GM10266 (cell line): Measurements from ENCODE around the gene SAYSD1.

Source experiments
- DNase-seq: peaks from one replicate; pipeline ENCODE4 v3.0.0; 2012; ENCODE audit errors: extremely low spot score
- TF ChIP-seq, protein P1 (sequence below): IDR thresholded peaks from 2 replicates; pipeline ENCODE4 v1.5.1; 2012; ENCODE audit warnings: mild to moderate bottlenecking, low read depth; ENCODE audit not compliant: control insufficient read depth, insufficient read depth; ENCODE audit errors: missing control alignments

SAYSD1 gene

DNA sequence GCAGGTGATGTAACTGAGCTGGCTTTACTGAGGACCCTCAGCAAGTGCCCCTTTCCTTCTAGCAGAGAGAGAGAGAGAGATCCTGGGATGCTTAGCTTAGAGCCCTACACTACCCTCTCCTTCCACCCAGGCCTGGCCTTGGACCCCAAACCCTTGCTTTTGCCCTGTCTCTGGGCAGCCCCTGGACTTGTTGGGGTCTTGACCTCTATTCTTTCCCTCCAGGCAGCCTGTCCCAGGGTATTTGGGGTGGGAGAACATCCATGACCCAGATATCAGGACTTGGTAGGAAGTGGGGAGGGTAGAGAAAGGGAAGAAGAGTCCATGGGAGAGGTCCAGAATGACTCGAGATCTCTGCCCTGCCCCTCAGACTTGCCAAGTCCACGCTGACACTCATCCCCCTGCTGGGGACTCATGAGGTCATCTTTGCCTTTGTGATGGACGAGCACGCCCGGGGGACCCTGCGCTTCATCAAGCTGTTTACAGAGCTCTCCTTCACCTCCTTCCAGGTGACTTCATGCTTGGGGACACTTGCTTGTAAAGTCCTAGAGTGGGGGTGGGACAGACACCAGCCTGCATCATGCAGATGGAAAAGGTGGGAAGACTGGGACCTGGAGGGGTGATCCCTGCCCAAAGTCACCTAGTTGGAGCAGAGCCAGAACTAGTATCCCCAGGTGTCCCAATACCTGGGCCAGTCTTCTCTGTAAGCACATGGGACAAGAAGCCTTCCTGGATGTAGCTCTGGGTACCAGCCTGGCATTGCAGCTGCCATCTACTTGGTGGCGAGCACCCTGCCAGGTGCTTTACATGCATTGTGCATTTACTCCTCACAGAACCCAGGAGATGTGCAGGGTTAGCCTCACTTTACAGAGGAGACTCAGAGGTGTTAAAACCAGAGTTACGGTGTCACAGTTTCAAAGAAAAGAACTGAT lies 35.5 kb downstream of the SAYSD1 start:
- TF ChIP-seq, protein P1, sequence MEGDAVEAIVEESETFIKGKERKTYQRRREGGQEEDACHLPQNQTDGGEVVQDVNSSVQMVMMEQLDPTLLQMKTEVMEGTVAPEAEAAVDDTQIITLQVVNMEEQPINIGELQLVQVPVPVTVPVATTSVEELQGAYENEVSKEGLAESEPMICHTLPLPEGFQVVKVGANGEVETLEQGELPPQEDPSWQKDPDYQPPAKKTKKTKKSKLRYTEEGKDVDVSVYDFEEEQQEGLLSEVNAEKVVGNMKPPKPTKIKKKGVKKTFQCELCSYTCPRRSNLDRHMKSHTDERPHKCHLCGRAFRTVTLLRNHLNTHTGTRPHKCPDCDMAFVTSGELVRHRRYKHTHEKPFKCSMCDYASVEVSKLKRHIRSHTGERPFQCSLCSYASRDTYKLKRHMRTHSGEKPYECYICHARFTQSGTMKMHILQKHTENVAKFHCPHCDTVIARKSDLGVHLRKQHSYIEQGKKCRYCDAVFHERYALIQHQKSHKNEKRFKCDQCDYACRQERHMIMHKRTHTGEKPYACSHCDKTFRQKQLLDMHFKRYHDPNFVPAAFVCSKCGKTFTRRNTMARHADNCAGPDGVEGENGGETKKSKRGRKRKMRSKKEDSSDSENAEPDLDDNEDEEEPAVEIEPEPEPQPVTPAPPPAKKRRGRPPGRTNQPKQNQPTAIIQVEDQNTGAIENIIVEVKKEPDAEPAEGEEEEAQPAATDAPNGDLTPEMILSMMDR = no peak
- no peak for DNase-seq

DNA sequence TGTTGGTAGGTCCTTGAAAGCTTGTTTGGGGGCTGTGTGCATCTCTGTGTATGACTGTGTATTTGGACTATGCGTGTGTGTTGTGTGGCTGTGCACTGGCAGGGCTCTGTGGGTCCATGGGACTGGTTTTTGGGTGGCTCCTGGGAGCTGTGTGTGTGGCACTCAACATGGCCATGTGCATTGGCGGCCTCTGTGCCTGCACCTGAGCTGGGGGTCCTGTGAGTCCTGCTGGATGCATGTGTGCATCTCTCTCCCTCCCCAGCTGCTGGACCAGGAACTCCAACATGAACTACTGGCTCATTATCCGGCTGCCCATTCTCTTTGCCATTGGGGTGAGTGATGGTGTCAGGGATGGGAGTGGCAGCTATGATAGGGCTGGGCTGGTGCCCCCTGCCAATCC lies 36.3 kb downstream of the SAYSD1 start:
- TF ChIP-seq, protein P1 = no peak
- DNase-seq = no peak

DNA sequence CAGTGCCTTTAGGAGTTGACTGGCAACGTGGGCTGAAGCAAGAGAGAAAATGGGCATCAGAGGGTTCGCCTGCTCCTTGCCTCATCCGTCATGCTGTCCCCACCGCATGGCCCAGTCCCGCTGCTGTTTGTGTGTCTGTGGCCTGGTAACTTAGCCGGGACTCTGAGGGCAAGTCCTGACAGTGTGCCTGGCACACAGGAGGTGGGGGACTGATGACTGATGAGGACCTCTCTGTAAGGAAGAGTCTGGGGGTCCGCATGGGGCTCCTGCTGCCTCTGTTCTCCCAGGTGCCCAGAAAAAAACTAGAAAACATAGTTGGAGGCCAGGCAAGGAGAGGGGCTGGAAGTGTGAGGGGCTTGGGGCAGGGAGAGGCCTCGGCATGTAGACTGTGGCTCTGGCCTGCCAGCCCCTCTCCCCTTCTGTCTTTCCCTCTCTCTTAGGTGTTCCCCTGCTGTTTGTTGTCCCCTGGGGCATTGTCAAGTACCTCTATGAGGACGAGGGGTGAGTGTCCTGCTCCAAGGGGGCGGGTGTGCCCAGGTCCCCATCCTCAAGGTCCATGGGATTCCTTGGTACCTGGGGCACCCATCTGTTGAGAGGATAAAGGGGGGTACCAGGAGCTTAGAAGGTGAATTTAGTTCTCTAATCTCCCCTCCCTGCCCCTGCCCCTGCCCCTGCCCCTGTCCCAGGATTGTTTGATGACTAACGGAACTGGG lies 36.9 kb downstream of the SAYSD1 start:
- no peak for DNase-seq
- TF ChIP-seq, protein P1 = no peak

DNA sequence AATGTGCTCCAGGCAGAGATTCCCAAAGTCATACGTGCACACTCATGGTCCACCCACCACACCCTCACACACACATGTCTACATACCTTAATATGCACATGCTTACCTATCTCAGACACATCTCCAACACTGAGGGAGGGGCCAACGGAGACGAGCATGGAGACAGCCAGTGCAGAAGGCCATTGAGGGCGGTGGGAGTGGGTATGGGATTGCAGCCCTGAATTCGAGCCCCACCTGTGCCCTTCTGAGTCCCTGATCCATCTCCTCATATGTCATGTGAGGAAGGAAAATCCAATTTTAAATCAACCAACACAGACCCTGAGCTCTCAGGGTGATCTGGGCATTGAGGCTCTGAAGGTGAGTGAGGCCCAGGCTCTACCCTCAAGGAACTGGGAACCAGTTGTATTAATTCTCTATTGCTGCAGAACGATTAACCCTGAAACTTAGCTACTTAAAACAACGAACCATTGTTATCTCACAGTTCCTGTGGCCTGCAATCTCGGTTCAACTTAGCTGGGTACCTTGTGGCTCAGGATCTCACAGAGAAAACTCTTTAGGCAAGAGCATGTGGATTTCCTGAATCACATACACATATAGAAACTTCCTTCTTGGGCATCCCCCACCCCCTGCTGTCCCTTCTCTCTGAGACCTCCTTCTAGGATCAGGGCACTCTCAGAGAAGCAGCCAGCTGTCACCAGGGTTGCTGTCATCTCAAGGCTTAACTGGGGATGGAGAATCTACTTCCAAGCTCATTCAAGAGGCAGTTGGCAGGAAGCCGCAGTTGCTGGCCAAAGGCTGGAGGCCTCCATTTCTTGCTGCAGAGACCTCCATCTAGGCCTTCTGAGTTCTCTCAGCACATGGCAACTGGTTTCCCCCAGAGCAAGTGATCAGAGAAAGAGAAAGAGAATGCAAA lies 38.1 kb downstream of the SAYSD1 start:
- TF ChIP-seq, protein P1 = no peak
- DNase-seq = no peak

DNA sequence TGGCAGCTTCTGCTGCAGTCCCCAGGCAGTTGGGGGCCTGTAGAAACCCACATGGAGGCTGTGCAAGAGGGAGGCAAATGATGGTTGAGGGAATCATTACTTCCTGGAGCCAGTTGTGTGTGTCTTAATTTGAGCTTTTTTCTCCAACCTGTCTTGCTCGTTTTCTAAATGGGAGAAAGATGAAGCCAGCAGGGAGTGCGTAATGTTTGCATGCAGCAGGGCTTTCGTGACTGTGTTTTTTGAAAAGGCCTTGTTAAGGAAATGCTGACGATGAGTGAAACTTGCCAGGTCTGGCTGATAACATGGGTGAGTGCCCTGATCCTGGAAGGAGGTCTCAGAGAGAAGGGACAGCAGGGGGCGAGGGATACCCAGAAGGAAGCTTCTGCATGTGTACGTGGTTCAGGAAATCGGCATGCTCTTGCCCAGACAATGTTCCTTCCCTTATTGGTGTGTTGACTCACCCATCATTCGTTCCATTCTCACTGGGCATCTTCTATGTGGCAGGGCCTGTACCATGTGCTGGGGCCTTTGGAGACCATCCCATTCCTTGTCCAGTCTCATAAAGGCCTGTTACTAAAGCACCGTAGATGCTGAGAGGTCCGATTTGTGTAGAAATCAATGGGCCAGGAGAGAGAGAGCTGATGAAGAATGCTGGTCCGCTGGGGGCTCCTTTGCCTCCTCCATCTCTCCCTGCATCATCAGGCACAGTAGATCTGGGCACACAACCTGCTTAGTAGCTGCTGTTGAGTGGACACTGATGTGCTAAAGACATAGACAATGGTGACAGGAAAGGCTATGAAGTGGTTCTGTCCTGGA lies 39.0 kb downstream of the SAYSD1 start:
- TF ChIP-seq, protein P1 = no peak

DNA sequence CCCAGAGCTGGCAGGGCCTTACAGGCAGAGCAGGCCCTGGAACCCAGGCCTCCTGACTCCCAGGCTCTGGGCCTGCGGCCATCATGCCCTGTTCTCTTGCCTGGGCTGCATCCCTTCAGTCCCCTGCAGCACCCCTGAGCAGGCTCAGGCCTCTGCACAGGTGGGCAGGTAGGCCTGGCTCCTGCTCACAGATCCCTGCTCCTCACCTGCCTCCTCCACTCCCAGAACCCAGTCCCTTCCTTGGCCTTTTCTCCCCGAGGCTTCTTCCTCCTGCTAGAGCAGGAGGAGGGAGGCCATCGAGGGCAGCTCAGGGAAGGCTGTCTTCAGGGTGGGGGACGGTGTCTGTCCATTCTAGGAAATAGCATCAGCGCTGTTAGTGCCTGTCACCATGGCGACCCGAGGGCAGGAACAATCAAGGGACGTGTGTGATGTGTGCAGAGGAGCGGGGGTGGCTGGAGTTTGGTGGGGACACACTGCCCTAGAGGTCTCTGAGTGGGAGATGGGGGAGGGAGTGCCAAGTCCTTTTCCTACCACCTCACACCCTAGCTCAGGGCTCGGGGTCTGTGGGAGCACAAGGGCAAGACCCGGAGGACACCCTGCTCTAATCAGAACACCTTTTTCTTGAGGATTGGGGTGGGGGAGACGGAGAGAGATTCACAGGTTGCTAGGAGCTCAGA lies 39.8 kb downstream of the SAYSD1 start:
- no peak for DNase-seq
- TF ChIP-seq, protein P1 = no peak

More for the DNA sequence above, 39.0 kb downstream of the SAYSD1 start:
- no peak for DNase-seq
